Hematopoietic multipotent progenitor cell treated with erythropoietin and hydrocortisone succinate and interleukin-3 and kit ligand, for 17 days (in vitro differentiated cells): ENCODE measurements around the gene TRMT10C.
"Not testable (repeated sequence)": the region's sequence is repeated elsewhere in the genome, so short reads cannot be mapped to it uniquely, and the experiment has no call there.

Experiments used
- DNase-seq: peaks from one replicate; pipeline ENCODE4 v3.0.0-alpha.2; 2015; ENCODE audit warnings: low spot score

Gene TRMT10C

DNA sequence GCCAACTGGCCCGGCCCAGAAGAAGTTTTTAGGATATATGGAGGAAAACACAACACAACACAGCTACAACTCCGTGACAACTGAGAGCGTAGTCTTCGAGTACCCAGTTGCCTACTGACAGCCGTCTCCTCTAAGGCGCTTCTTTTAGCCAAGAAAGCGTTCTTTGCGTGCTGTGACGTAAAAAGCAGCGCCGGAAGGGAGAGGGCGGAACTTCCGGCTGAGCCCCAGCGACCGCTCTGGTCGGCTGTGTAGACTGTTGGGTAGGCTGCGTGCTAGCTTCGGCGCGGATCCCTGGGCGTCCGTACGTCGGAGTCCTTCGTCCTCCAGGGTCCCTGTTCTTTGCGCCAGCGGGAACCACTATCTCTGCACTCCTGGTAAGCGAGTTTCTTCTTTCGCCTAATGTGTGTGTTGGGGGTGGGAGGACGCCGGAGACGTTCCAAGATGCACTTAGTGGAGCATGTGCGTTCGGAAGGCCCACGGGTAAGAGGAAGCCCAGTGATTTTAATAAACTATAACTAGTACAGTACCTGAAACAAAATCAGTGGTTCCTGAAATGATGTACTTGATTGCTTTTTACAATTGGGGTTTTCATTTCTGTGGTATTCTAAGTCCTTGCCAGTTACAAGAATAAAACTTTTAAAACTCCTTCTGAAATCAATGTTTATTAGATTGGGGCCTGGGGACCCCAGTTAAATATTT lies at the start of gene TRMT10C:
Gene TRMT10C, plus strand, starts transcription at position 239 of the 699 bp plus-strand sequence. CDS start 2,914 bp downstream, outside the sequence.
- peak; percentile 93 for DNase-seq

- no peak for DNase-seq
Observed at GRCh38 chr3:101512396-101512645, 49.3 kb upstream of the TRMT10C start.

DNA sequence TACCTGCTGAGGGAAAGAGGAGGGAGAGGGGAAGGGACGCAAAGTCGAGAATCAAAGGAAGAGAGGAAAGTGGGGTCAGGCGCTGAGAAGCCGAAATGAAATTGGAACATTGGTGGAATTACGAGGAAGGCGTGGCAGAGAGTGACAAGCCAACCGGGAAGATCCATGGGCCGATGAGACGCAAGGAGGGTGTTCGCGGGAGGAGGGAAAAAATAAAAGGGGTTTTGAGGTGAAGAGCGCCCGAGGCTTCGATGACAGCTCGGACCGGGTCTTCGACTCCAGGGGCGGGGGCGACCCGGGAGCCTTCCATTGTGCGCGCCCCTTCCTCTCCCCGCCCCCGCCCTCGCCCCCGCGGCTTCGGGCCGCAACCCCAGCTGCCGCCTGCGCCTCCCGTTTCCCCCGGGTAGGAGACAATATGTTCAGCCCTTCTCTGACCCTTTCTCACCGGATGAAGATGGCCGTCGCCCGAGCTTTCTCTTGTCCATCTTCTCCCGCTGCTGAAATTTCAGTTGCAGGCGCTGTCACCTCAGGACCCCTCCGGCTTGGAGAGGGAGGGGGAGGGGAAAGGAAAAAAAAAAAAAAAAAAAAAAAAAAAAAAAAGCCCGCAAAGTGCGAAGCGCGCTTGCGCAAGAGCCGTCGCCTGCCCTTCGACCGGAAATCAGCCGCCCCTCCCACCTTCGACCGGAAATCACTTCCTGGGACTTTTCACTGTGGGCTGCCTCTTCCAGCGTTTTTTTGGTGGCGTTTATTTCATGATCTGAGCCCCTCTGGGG lies 48.8 kb upstream of the TRMT10C start, which contains the start of gene SENP7:
Gene SENP7, minus strand, starts transcription at position 567 of the 773 bp plus-strand sequence. Its CDS starts 82 bp downstream, at position 485.
- DNase-seq: peak; percentile 90

- no peak for DNase-seq
Observed at GRCh38 chr3:101513419-101513986, 48.2 kb upstream of the TRMT10C start.

DNA sequence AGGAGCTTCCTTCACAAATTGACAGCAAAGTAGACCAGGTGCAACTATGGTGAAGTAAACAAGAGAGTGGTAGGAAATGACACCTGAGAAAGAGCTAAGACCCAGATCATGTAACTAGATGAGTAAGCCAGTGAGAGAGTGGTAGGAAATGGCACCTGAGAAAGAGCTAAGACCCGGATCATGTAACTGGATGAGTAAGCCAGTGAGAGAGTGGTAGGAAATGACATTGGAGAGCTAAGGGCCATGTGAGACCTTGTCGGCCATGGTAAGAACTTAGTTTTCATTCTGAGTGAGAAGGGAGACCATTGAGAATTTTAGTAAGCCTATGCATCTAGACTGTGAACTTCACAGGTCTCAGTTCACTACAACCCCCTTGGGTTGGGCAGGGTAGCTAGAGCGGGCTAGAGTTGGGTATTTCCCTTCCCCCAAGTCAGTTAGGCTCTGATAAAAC lies 43.2 kb upstream of the TRMT10C start:
- no peak for DNase-seq

DNA sequence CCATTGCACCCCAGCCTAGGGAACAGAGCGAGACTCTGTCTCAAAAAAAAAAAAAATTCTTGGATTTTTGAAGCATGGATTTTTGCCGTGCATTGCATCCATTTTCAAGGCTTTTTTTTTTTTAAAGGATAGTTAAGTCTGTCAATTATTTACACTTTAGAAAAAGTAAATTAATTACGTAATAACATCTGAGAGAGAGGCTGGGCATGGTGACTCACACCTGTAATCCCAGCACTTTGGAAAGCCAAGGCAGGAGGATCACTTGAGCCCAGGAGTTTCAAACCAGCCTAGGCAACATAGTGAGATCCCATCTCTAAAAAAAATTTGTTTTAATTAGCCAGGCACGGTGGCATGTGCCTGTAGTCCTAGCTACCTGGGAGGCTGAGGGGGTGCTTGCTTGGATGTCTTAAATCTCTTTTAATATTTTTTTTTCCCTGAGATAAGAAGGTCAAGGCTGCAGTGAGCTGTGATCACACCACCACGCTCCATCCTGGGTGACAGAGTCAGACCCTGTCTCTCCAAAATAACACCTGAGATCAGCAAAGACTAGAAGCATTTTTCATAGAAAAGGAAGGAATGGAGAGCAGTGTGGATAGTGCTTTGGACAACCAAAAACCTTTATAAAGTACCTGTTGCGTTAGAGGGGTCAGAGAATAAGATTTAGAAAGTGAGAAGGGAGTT lies 41.8 kb upstream of the TRMT10C start:
- DNase-seq: no peak

DNA sequence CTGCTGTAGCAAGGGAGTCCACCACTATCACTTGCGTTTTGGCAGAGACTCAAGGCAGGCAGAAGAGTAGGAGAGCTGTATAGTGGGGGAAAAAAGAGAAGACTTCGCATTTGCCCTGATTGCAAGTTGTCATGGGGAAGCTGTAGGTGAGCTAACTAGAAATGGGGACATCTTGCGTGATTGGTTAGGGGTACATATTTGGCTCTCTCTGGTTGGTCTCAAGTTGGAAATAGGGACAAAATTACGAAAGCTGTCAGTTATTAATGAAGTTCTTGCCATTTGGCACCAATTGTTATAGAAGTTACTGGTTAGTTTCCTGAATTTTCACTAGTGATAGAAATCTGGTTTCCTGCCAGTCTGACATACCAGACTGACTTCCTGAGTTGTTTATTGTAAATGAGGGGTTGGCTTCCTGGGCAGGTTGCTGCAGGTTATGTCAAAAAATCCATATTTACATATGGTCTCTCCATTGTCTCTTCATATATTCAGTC lies 40.4 kb upstream of the TRMT10C start:
- no peak for DNase-seq

DNA sequence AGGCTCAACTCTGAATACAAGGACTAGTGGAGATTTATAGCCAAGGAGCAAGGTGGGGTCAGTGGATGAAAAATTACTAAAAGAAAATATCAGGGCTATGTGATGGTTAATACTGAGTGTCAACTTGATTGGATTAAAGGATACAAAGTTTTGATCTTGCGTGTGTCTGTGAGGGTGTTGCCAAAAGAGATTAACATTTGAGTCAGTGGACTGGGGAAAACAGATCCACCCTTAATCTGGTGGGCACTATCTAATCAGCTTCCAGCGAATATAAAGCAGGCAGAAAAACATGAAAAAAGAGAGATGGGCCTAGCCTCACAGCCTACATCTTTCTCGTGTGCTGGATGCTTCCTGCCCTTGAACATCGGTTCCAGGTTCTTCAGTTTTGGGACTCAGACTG lies 34.2 kb upstream of the TRMT10C start:
- peak; percentile 41 for DNase-seq

DNA sequence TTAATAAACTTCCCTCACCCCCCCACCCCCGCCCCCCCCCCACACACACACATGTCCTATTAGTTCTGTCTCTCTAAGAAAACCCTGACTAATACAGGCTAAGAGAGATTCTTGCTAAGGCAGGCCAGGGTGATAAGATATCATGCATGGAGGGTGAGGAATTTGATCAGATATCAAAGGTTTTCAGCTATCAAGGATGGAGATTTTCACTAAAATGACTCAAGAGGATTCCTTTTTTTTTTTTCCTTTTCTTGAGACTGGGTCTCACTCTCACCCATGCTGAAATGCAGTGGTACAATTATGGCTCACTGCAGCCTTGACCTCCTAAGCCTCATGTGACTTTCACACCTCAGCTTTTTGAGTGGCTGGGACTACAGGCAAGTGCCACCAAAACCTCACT lies 33.8 kb upstream of the TRMT10C start:
- DNase-seq: peak; percentile 20

DNA sequence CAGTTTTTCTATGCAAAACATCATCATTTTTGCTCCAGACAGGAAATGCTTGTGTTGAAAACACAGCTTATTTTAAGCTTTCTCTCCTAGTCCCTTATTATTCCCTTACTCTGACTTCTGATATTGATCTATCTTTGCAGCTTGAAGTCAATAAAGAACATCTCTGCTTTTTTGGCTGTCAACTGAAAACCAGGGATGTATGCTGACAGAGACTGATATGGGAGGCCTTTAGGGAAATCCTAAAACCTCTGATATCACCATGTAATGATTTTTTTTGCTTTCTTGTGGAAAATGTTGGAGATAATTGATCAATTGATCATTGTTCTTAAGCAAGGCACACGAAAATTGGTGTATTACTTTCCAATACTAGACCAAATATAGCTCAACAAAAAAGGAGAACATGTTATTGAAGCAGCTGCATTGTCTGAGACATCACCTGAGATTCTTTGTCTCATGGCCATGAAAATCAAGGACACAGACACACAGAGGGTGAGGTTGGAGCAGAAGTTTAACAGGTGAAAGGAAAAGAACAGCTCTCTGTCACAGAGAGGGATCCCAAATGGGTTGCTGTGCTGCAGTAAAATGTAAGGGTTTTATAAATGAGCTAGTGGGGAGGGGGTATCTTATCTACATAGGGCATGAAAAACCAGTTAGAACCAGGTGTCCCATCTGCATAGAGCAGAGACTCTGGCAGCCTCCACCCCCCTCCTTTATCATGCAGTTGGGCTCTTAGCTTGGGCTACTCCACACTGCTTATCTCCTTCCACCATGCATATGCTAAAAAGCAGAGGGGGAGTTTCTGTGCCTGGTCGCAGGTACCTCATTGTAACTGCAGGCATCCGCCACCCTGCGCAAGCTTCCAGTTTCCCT lies 31.6 kb upstream of the TRMT10C start:
- DNase-seq: peak; percentile 75

DNA sequence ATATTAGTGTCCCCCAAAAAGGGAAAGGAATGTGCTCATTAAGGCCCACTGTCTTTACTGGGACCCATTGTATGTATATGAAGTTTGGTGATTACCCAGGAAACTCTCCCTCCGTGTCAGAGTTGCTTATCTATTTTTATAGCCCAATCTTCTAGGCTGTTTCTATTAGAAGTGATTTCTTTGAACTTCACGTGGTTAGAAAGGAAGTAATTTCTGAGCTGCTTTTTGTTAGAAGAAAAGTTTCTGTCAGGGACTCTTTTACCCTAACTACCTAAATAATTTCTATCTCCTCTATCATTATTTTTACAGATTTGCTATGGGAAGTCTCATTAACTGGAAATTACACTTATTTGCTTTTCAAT lies 31.0 kb upstream of the TRMT10C start:
- DNase-seq: no peak

DNA sequence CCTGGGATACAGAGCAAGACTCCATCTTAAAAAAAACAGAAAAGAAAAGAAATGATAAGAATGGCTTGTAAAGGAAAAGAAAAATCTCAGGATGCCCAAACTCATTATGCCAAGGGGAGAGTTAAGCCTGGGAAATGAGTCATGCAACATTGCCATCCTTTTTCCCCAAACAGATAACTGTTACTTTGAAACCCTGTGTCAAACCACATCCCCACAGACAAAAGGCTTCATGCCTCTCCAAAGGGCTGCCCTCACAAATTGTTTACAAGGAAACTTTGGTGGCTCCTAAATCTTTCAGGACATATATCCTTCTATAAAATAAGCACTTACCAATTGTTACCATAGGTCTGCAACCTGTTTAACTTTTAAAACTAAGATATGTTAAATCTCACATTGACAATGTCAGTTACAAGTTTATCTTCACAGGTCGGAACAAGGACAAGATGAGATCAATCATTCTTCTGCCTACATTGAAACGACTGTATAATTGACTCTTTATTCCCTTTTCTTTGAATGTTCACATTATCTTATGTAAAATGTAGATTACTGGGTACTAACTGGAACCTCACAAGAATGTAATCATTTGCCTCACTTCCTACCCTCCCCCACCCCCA lies 30.1 kb upstream of the TRMT10C start:
- DNase-seq: no peak

DNA sequence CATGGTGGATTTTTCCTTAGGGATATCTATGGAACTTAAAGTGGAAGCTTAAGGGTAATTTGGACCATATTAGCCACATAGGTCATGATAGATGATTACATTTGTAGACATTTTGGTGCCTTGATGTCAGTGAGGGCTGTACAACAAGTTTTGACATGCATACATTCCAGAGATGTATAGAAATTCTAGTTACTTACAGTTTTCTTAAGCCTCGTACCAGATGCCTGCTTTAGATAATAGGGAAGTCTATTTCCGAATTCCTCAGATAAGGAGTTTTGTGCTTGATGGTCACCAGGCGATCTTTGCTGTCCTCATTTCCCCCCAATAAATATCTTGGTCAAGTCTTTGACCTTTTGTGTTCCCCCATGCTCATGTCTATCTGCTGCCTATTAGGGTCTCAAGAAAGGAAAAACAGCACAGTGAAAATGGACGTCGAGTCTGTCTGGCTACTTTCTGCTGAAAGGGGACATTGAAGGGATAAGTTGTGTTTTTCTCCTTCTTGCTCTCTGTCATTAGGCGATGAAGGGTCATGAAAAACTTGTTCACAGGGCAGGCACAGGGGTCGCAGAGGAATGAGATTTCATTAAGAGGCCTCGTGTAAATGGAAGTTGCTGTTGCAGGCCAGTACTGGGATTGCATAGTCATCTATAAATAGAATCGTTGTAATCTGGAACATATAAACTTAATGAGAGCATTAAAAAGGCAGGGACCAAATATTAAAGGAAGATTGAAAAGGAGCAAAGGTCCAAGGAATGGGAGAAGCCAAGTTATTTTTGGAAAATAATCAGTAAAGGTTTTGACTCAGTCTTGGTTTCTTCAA lies 28.7 kb upstream of the TRMT10C start:
- no peak for DNase-seq

DNA sequence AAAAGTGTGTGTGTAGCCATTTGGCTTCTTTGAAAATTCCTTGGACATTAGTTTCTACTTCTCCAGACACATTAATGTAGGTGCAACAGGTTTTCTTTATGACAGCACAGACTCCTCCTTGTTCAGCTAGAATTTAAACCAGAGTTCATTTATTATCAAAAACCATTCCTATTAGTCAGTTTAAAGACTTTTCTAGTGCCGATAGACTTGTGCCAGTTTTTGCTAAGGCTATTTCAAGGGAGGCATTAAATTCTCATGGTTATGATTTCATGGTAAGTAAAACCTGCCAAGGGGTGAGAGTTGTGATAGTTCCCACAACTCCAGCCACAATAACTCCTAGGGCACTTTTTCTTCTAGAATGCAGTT lies 28.1 kb upstream of the TRMT10C start:
- DNase-seq: no peak

GRCh38 chr3:101535221-101535620 lies 26.4 kb upstream of the TRMT10C start:
- DNase-seq: no peak

GRCh38 chr3:101536266-101536665 lies 25.4 kb upstream of the TRMT10C start:
- no peak for DNase-seq

- not testable (repeated sequence) for DNase-seq
Observed at GRCh38 chr3:101536955-101537354, 24.7 kb upstream of the TRMT10C start.

- no peak for DNase-seq
Observed at GRCh38 chr3:101542957-101543356, 18.7 kb upstream of the TRMT10C start.

DNA sequence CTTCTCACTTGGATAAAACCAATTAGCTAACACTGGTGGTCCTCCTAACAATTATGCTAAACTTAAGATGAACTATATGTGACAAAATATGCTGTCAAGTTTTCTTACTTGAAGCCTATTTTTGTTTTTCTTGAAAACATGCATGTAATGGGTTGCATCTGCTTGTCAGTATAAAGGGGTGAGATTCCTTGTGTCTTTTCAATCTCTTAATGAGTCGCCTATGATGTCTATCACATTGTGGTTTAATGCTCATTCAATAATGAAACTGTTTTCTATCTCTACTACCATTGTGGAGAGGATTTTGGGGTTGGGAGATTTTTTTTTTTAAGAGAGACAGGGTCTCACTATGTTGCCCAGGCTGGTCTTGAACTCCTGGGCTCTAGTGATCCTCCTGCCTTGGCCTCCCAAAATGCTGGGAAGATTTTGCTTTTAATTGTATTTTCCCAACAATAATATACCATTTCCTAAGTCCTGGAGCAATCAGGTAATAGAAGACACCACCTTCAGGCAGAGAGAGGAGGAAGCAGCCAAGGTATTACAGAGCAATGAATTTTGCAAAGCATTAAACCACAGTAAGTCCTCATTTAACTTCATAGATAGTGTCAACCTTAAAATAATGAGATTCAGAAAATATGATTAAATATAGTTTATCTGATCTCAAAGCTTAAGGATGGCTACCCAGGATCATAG lies 17.4 kb upstream of the TRMT10C start:
- no peak for DNase-seq
